Body of pancreas (tissue), 4 donors: Measurements from ENCODE around the gene SV2A. TPM values are rescaled to one million over a fixed set of nuclear protein-coding genes. Genes with fewer than 3 reads are reported as not detected.

Source experiments
- ATAC-seq: fragments of 150-250 bp; one replicate; pipeline ENCODE4 v1.9.1; 2016
- DNase-seq, 4 donors: peaks; one replicate each; pipeline ENCODE4 v3.0.0-alpha.2; 2019
- H3K27ac ChIP-seq, 4 donors: fragments of 200-600 bp; sonication (generic); 1 replicate in 3 of 4; 2 replicates in 1 of 4; pipeline versions ENCODE4 v1.5.1 to v1.6.1; 2016 to 2019; ENCODE audit warnings: mild to moderate bottlenecking in 1 of 4, mixed read lengths in 1 of 4, moderate library complexity in 1 of 4
- H3K27me3 ChIP-seq, 2 donors: fragments of 200-600 bp; sonication (generic); one replicate each; pipeline ENCODE4 v1.6.0; 2016; ENCODE audit warnings: mild to moderate bottlenecking in 1 of 2
- H3K36me3 ChIP-seq, 2 donors: fragments of 200-600 bp; sonication (generic); replicated peaks in 1 of 2; 2 replicates each; pipeline ENCODE4 v1.5.1; 2016; ENCODE audit warnings: low read depth in 2 of 2; ENCODE audit not compliant: insufficient read depth in 1 of 2
- H3K4me1 ChIP-seq: fragments of 200-600 bp; sonication (generic); one replicate; pipeline ENCODE4 v1.6.0; 2016
- H3K4me3 ChIP-seq, 2 donors: fragments of 200-600 bp; sonication (generic); 1 replicate in 1 of 2; 2 replicates in 1 of 2; pipeline ENCODE4 v1.5.1; 2016 to 2019
- H3K9me3 ChIP-seq, 3 donors: fragments of 200-600 bp; sonication (generic); 1 replicate in 2 of 3; 2 replicates in 1 of 3; pipeline ENCODE4 v1.5.1; 2016
- CTCF ChIP-seq, 7 experiments: fragments of 450-650 bp in 4 of 7; fragments of 200-600 bp in 3 of 7; sonication (generic) in 3 of 7; IDR thresholded peaks; one replicate each; pipeline ENCODE4 v1.5.1; 2016 to 2019; ENCODE audit warnings: antibody characterized with exemption in 7 of 7
- POLR2A ChIP-seq, 3 donors: fragments of 450-650 bp; IDR thresholded peaks; one replicate each; pipeline ENCODE4 v1.6.1; 2016; ENCODE audit warnings: antibody characterized with exemption in 3 of 3, mild to moderate bottlenecking in 2 of 3
- WGBS, 2 donors: methylation state at CpG; one replicate each; pipeline ENCODE4 v1.1.5; 2017; 5-methylcytosine and 5-hydroxymethylcytosine counted together
- intact Hi-C: fragments of 100-400 bp; cut with DNase I; formaldehyde crosslinking; loops from one replicate; pipeline ENCODE4 v1.15.1; 2023
- total RNA-seq, 2 donors: library from RNA; depleted of rRNA; stranded (reverse); fragments of >200 nt; gene quantifications; one replicate each; pipeline ENCODE4 v1.1.0, GENCODE V29; 2016

SV2A gene
- total RNA-seq, 2 donors from 2014 or later, result 0.33 to 2.1 TPM

GRCh38 chr1:149884433-149885338, 33.0 kb downstream of the SV2A start:
- H3K36me3 ChIP-seq, result no peaks in the 10 kb centered on the region
- H3K9me3 ChIP-seq, result no peaks in the 10 kb centered on the region
- 8 to 10% methylated on average over 9 of the region's 9 CpGs for WGBS, 2 donors
- H3K27ac ChIP-seq, result peak overlapping the region; percentile 81 to 100 (median 98)
- peaks cover 31% of the 10 kb centered on the region for H3K4me1 ChIP-seq
- TF ChIP-seq POLR2A (IDR thresholded peaks at IDR 0.05) (no peak), CTCF (IDR thresholded peaks at IDR 0.05) (no peak)
- peak in 1 of 4 donors; percentile 38 for DNase-seq
- H3K4me3 ChIP-seq, result peak overlapping the region; percentile 12 to 20
- H3K27me3 ChIP-seq, result no peaks in the 10 kb centered on the region
- no peak for ATAC-seq
- intact Hi-C loops, result no loop called here

GRCh38 chr1:149883598-149884247, 33.9 kb downstream of the SV2A start:
- DNase-seq, result no peak
- H3K27ac ChIP-seq, result no peak overlapping the region
- H3K9me3 ChIP-seq, result no peaks in the 10 kb centered on the region
- H3K4me3 ChIP-seq, result no peak overlapping the region
- H3K27me3 ChIP-seq, result no peaks in the 10 kb centered on the region
- ATAC-seq, result no peak
- intact Hi-C loops, result no loop called here
- no peaks in the 10 kb centered on the region for H3K36me3 ChIP-seq
- peaks cover 26% of the 10 kb centered on the region for H3K4me1 ChIP-seq
- TF ChIP-seq POLR2A (IDR thresholded peaks at IDR 0.05), result peak in 2 of 3 donors; percentile 40 to 51
- TF ChIP-seq CTCF (IDR thresholded peaks at IDR 0.05), result no peak
- 80 to 83% methylated on average over 3 of the region's 3 CpGs for WGBS, 2 donors

GRCh38 chr1:149881876-149882275, 35.8 kb downstream of the SV2A start:
- DNase-seq (no peak), ATAC-seq (no peak)
- intact Hi-C loops, result no loop called here
- H3K36me3 ChIP-seq, result no peaks in the 10 kb centered on the region
- TF ChIP-seq POLR2A (IDR thresholded peaks at IDR 0.05), result no peak
- TF ChIP-seq CTCF (IDR thresholded peaks at IDR 0.05), result no peak
- 76 to 88% methylated on average over 1 of the region's 1 CpG for WGBS, 2 donors
- H3K9me3 ChIP-seq, result no peaks in the 10 kb centered on the region
- no peak overlapping the region for H3K4me3 ChIP-seq
- H3K27ac ChIP-seq, result no peak overlapping the region
- H3K27me3 ChIP-seq, result no peaks in the 10 kb centered on the region
- H3K4me1 ChIP-seq, result peaks cover 18% of the 10 kb centered on the region

- TF ChIP-seq CTCF (IDR thresholded peaks at IDR 0.05) (no peak), POLR2A (IDR thresholded peaks at IDR 0.05) (no peak)
- H3K36me3 ChIP-seq, result no peaks in the 10 kb centered on the region
- intact Hi-C loops, result no loop called here
- no peaks in the 10 kb centered on the region for H3K27me3 ChIP-seq
- WGBS, 2 donors, result 76 to 92% methylated on average over 1 of the region's 1 CpG
- ATAC-seq, result no peak
- no peak for DNase-seq
- no peaks in the 10 kb centered on the region for H3K9me3 ChIP-seq
- peaks cover 9% of the 10 kb centered on the region for H3K4me1 ChIP-seq
- no peak overlapping the region for H3K4me3 ChIP-seq
- no peak overlapping the region for H3K27ac ChIP-seq
Observed at GRCh38 chr1:149879556-149879955, 38.1 kb downstream of the SV2A start.
